HCT116 (cell line): ENCODE data around the gene CLEC14A. TPM values are rescaled to one million over a fixed set of nuclear protein-coding genes. Genes with fewer than 3 reads are reported as not detected.

Experiments used
- ATAC-seq: fragments of 200-7000 bp; cut with Tn5 transposase; 2 replicates; pipeline ENCODE4 v1.9.1; 2020; ENCODE audit warnings: mild to moderate bottlenecking, moderate library complexity
- Bru-seq: library from RNA; stranded (reverse); fragments of 400-500 nt; gene quantifications from one replicate; lab custom pipeline; 2021; lab: Mats Ljungman, UMichigan
- BruChase-seq, 2 experiments: library from RNA; stranded (reverse); fragments of 400-500 nt; gene quantifications; one replicate each; lab custom pipeline; 2021; lab: Mats Ljungman, UMichigan
- BruUV-seq: library from RNA; stranded (reverse); fragments of 400-500 nt; replicated peaks from 2 replicates; lab custom pipeline; 2021; lab: Mats Ljungman, UMichigan
- CTCF ChIA-PET: fragments of 300-600 bp; sonication (Branson Sonifier 250); formaldehyde crosslinking; loops from one replicate; lab custom pipeline; 2021; ENCODE audit warnings: antibody characterized with exemption; lab: Charles Lee
- POLR2A ChIA-PET: fragments of 300-600, 350-600 bp; sonication (Branson Sonifier 250); formaldehyde crosslinking; loops from one replicate; lab custom pipeline; 2021; ENCODE audit warnings: antibody characterized with exemption; lab: Charles Lee
- RAD21 ChIA-PET, 2 experiments: fragments of 300-600 bp; sonication (Branson Sonifier 250); formaldehyde crosslinking; loops; one replicate each; lab custom pipeline; 2023; ENCODE audit warnings: low total read pairs in 2 of 2; ENCODE audit not compliant: uncharacterized antibody in 2 of 2, unreplicated experiment in 2 of 2, low non-redundant PET in 1 of 2; lab: Charles Lee
- DNase-seq: peaks from one replicate; pipeline ENCODE4 v3.0.0-alpha.2; 2010; ENCODE audit warnings: low read depth, low spot score
- H2AFZ ChIP-seq: fragments of 200-600 bp; shearing (Covaris generic), sonication (generic); 2 replicates; pipeline ENCODE4 v1.6.1; 2017; ENCODE audit warnings: low read depth, mixed run types, mixed read lengths, antibody characterized with exemption, low read length; ENCODE audit not compliant: poor library complexity, severe bottlenecking
- H3K27ac ChIP-seq: 2 replicates; pipeline ENCODE4 v1.5.1; 2012; ENCODE audit warnings: low read depth, low read length
- H3K27me3 ChIP-seq: fragments of 200-600 bp; sonication (generic); 2 replicates; pipeline ENCODE4 v1.6.1; 2016; ENCODE audit warnings: mixed run types, low read length, mixed read lengths; ENCODE audit not compliant: insufficient read depth
- H3K36me3 ChIP-seq, 2 experiments: fragments of 200-500 bp in 1 of 2; fragments of 200-600 bp in 1 of 2; sonication (Bioruptor generic) in 1 of 2; sonication (generic) in 1 of 2; 2 replicates each; pipeline versions ENCODE4 v1.5.1 to v1.6.1; 2014 to 2016; ENCODE audit warnings: low read length in 2 of 2, inconsistent platforms in 1 of 2, mixed read lengths in 1 of 2, mixed run types in 1 of 2; ENCODE audit not compliant: insufficient read depth in 2 of 2, control insufficient read depth in 1 of 2
- H3K4me1 ChIP-seq, 2 experiments: fragments of 200-600 bp in 1 of 2; sonication (generic) in 1 of 2; 2 replicates each; pipeline versions ENCODE4 v1.5.1 to v1.6.1; 2012 to 2017; ENCODE audit warnings: low read length in 2 of 2, inconsistent platforms in 1 of 2, mild to moderate bottlenecking in 1 of 2, mixed read lengths in 1 of 2, mixed run types in 1 of 2, moderate library complexity in 1 of 2; ENCODE audit not compliant: insufficient read depth in 2 of 2, control insufficient read depth in 1 of 2
- H3K4me2 ChIP-seq: fragments of 200-600 bp; sonication (generic); 2 replicates; pipeline ENCODE4 v1.6.1; 2017; ENCODE audit warnings: mixed run types, low read length, mixed read lengths
- H3K4me3 ChIP-seq, 2 experiments: fragments of 200-600 bp in 1 of 2; sonication (generic) in 1 of 2; replicated peaks in 1 of 2; 2 replicates each; pipeline ENCODE4 v1.5.1; 2011 to 2016; ENCODE audit warnings: low read length in 2 of 2, control low read depth in 1 of 2, low read depth in 1 of 2, mild to moderate bottlenecking in 1 of 2, mixed read lengths in 1 of 2, mixed run types in 1 of 2
- H3K79me2 ChIP-seq: fragments of 200-600 bp; sonication (generic); 2 replicates; pipeline ENCODE4 v1.6.1; 2017; ENCODE audit warnings: mild to moderate bottlenecking, mixed run types, low read length, moderate library complexity, mixed read lengths; ENCODE audit not compliant: insufficient read depth
- H3K9ac ChIP-seq: fragments of 200-600 bp; sonication (generic); 2 replicates; pipeline ENCODE4 v1.6.1; 2016; ENCODE audit warnings: low read length, mixed read lengths
- H3K9me2 ChIP-seq: fragments of 200-600 bp; sonication (generic), shearing (Covaris generic); 2 replicates; pipeline ENCODE4 v1.6.1; 2017; ENCODE audit warnings: mixed run types, mild to moderate bottlenecking, moderate library complexity; ENCODE audit not compliant: insufficient read depth
- H3K9me3 ChIP-seq, 2 experiments: fragments of 200-500 bp in 1 of 2; fragments of 200-600 bp in 1 of 2; sonication (Bioruptor generic) in 1 of 2; sonication (generic) in 1 of 2; 2 replicates each; pipeline ENCODE4 v1.6.1; 2014 to 2017; ENCODE audit warnings: low read length in 2 of 2, mixed read lengths in 2 of 2, inconsistent platforms in 1 of 2, low read depth in 1 of 2, mild to moderate bottlenecking in 1 of 2, mixed run types in 1 of 2, moderate library complexity in 1 of 2; ENCODE audit not compliant: control insufficient read depth in 1 of 2, insufficient read depth in 1 of 2
- H4K20me1 ChIP-seq: fragments of 200-600 bp; sonication (generic), shearing (Covaris generic); 2 replicates; pipeline ENCODE4 v1.6.1; 2017; ENCODE audit warnings: mixed run types, mild to moderate bottlenecking, moderate library complexity; ENCODE audit not compliant: insufficient read depth
- CBX3 ChIP-seq: IDR thresholded peaks from 2 replicates; pipeline ENCODE4 v1.6.1; 2012; ENCODE audit warnings: low read depth
- CTCF ChIP-seq, 3 experiments: fragments of 200-600 bp in 1 of 3; sonication (generic) in 1 of 3; IDR thresholded peaks in 2 of 3; conservative IDR thresholded peaks in 1 of 3; 2 replicates each; pipeline ENCODE4 v1.5.1; 2012 to 2017; ENCODE audit warnings: low read depth in 2 of 3, low read length in 2 of 3, antibody characterized with exemption in 1 of 3, borderline replicate concordance in 1 of 3, control low read depth in 1 of 3, mild to moderate bottlenecking in 1 of 3, mixed read lengths in 1 of 3, mixed run types in 1 of 3, moderate library complexity in 1 of 3; ENCODE audit not compliant: insufficient read depth in 1 of 3
- EGR1 ChIP-seq: IDR thresholded peaks from 2 replicates; pipeline ENCODE4 v1.6.1; 2012; ENCODE audit warnings: low read depth
- EZH2 ChIP-seq: fragments of 200-600 bp; sonication (generic); IDR thresholded peaks from 2 replicates; pipeline ENCODE4 v1.6.1; 2017; ENCODE audit warnings: antibody characterized with exemption, mixed run types
- FOSL1 ChIP-seq: IDR thresholded peaks from 2 replicates; pipeline ENCODE4 v1.6.1; 2012; ENCODE audit warnings: low read depth
- SIN3A ChIP-seq: IDR thresholded peaks from 2 replicates; pipeline ENCODE4 v1.6.1; 2012; ENCODE audit warnings: low read depth
- SRF ChIP-seq: IDR thresholded peaks from 2 replicates; pipeline ENCODE4 v1.6.1; 2012; ENCODE audit warnings: low read depth
- TCF7L2 ChIP-seq: IDR thresholded peaks from 2 replicates; pipeline ENCODE4 v1.7.0; 2011; ENCODE audit warnings: borderline replicate concordance, inconsistent platforms; ENCODE audit not compliant: insufficient read depth, insufficient read length; ENCODE audit errors: extremely low read depth
- ZFX ChIP-seq: fragments of 450-650 bp; IDR thresholded peaks from 2 replicates; pipeline ENCODE4 v1.6.1; 2017
- intact Hi-C: fragments of 100-400 bp; cut with micrococcal nuclease; formaldehyde crosslinking; loops from 2 replicates; pipeline ENCODE4 v1.10.0; 2022
- long read RNA-seq: library from polyadenylated mRNA; unstranded; transcript quantifications from one replicate; pipeline ENCODE4 v2.0.0, GENCODE V29; 2021; ENCODE audit not compliant: unreplicated experiment
- polyA plus RNA-seq: library from polyadenylated mRNA; unstranded; fragments of >200 nt; gene quantifications from 2 replicates; pipeline ENCODE4 v1.2.1, GENCODE V29; 2012; ENCODE audit warnings: missing spikeins
- total RNA-seq: library from RNA; stranded (reverse); gene quantifications from one replicate; pipeline ENCODE4 v1.2.1, GENCODE V29; 2021; ENCODE audit not compliant: unreplicated experiment

Gene CLEC14A, protein sequence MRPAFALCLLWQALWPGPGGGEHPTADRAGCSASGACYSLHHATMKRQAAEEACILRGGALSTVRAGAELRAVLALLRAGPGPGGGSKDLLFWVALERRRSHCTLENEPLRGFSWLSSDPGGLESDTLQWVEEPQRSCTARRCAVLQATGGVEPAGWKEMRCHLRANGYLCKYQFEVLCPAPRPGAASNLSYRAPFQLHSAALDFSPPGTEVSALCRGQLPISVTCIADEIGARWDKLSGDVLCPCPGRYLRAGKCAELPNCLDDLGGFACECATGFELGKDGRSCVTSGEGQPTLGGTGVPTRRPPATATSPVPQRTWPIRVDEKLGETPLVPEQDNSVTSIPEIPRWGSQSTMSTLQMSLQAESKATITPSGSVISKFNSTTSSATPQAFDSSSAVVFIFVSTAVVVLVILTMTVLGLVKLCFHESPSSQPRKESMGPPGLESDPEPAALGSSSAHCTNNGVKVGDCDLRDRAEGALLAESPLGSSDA
- total RNA-seq (0.10 TPM), Bru-seq, nascent RNA (not detected), BruChase-seq, experiment 1, labeled RNA remaining after a 6-hour chase (not detected), BruChase-seq, experiment 2, labeled RNA remaining after a 2-hour chase (not detected)
- not detected in 2 replicates for polyA plus RNA-seq
- long read RNA-seq, result 0 reads

DNA sequence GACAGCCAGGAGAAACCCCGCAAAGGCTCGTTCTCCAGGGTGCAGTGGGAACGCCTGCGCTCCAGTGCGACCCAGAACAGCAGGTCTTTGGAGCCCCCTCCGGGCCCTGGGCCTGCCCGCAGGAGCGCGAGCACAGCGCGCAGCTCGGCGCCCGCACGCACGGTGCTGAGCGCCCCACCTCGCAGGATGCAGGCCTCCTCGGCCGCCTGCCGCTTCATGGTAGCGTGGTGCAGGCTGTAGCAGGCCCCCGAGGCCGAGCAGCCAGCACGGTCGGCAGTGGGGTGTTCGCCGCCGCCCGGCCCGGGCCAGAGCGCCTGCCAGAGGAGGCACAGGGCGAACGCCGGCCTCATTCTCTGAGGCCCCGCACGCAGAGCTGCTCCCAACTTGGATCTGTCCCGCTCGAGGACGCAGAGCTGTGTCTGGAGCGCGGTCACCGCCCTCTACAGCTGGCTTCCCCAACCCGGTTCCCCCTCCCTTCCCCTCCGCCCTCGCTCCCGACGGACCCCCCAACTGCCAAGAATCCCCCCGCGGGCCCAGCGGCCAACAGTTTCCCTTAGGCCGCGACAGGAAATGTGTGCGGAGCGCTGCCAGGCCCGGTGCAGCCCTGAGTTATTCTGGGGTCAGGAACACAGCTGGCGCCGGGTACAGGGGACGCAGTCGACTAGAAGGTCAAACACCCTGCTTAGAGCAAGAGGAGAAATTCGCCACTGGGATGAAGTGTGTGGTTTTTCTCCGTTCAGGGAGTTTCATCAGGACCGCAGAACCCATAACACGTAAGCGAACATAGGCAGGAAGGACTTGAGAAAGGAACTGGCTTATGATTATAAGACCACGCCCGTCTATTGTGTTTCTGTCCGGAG lies at the start of gene CLEC14A:
Gene CLEC14A (minus strand): TSS at position 421 of the 860 bp plus-strand sequence. CDS start 71 bp downstream, at position 350.
- H3K9me3 ChIP-seq, result peaks cover 0 to 3% of the 10 kb centered on the region in 2 experiments; a peak in 1 of 4 replicates
- H2AFZ ChIP-seq, result no peak within 1 kb of the TSS
- intact Hi-C loops, result no loop called here

More for the DNA sequence above, at the start of gene CLEC14A:
- Histone ChIP-seq H3K27me3 (no peaks in the 10 kb centered on the region), H3K4me3 (no peak within 1 kb of the TSS), H4K20me1 (no peaks in the 10 kb centered on the region), H3K36me3 (no peaks in the 10 kb centered on the region), H3K27ac (no peak within 1 kb of the TSS), H3K9ac (no peak within 1 kb of the TSS), H3K79me2 (no peaks in the 10 kb centered on the region), H3K4me1 (no peaks in the 10 kb centered on the region), H3K9me2 (no peaks in the 10 kb centered on the region), H3K4me2 (no peak within 1 kb of the TSS)
- no TSS peak for BruUV-seq
- RAD21 ChIA-PET, result no interaction called here
- ATAC-seq (no peak), DNase-seq (no peak)
- CTCF ChIA-PET, result no interaction called here
- POLR2A ChIA-PET, result no interaction called here
- TF ChIP-seq TCF7L2 (no peak), EZH2 (no peak), CTCF (IDR thresholded peaks at IDR 0.05 in 2 of 3, conservative IDR thresholded peaks at IDR 0.05 in 1 of 3; ENCODE audit: borderline replicate concordance in 1 of 3, insufficient read depth in 1 of 3, low read depth in 2 of 3, low read length in 2 of 3) (no peak), SIN3A (no peak), ZFX (no peak), SRF (no peak), EGR1 (no peak), FOSL1 (no peak), CBX3 (no peak)
